COLO829 (cell line): ENCODE data around the gene FMN1.

Source experiments
- DNase-seq: peaks from one replicate; pipeline ENCODE4 v3.0.0; 2012; ENCODE audit warnings: low spot score

Gene FMN1

DNA sequence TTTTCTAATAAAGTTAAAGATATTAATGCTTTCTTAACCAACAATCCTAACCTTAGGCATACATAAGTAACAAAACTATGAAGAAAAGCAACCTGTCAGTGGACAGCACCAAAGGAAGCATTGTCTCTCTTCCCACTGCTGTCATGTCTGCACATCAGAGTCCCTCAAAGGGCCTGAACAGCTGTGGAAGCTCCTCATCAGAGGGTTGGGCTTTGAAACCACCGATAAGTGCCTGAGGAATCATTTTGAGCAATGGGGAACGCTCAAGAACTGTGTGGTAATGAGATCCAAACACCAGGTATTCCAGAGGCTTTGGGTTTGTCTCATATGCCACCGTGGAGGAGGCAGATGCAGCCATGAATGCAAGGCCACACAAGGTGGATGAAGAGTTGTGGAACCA lies 182.5 kb downstream of the FMN1 start:
- DNase-seq = no peak

DNA sequence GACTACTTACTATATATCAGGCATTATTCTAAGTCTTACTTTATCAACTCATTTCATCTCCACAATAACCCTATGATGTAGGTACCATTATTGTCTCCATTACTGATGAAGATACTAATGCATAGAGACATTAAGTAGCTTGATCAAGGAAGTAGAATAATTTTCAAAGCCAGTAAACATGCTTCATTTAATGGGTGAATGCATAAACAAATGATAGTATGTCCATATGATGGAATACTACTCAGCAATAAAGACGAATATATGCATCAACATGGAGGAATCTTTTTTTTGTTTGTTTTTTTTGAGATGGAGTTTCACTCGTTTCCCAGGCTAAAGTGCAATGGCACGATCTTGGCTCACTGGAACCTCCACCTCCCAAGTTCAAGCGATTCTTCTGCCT lies 184.9 kb downstream of the FMN1 start:
- no peak for DNase-seq

- no peak for DNase-seq
These were observed 185.5 kb downstream of the FMN1 start for GRCh38 chr15:33009026-33009425.

DNA sequence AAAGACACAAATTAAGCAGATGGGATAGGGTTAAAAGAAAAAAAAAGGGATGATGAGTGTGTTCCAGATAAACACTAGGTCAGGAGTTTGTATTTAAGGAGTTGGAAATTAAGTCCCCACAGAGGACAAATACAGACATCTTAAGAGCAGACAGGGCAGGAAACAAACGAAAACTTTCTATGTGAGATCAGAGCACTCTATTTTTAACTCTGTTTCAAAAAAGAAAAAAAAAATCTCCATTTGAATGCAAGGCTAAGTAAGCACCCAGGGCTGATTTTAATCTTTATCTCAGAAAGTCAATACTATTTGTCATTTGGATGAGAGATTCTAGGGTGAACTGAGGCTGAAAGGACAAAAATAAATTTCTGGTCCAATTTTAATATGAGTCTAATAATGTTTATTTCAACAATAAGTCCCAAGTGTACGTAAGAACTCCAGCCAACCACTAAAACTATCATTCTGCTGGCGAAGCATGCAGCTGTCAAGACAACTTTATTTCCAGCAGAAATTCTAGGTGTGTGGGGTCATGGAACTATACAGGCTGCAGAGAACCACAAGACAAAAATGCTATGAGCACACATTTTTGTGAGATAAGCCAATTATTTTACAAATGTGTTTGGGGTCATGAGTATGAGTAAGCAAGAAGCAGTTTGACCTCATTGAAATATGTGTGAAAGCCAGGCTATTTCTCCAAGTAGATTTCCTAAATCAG lies 186.1 kb downstream of the FMN1 start:
- DNase-seq = no peak

GRCh38 chr15:33007303-33007855 lies 187.1 kb downstream of the FMN1 start:
- no peak for DNase-seq

GRCh38 chr15:33005582-33005981 lies 188.9 kb downstream of the FMN1 start:
- no peak for DNase-seq

DNA sequence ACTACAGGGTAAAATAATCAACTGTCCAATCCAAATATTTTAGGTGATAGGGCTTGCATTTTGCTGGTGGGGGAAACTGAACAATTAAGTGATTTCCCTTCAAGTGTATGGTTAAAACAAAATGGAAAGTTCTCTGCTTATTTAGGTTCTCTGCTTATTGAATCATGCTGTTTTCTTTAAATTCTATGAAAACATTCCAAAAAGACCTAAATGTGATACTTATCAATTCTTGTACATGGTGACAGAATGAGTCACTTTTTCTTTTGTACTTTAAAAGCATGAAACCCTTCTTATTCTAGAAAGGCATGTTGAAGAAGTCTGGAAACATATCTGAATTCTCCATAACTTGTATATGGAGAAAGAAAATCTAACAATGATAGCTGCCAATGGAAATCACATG lies 192.6 kb downstream of the FMN1 start:
- DNase-seq = no peak

GRCh38 chr15:32998979-32999672 lies 195.4 kb downstream of the FMN1 start:
- no peak for DNase-seq

DNA sequence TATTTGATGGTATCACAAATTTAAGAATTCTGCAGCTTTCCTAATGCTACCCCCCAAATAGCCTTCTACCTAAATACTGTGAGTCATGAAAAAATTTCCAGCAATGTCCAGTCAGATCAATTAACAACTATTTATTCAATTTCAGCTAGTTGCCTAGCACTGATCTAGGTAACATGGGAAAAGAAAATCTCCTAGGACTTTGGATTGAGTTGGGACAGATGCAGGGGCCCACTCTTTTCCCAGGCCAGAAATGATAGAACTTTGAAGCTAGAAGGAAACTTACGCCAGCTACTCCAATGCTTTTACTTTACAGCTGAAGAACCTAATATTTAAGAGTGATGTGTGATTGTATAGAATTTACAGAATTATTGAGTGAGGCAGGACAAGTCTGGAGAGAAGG lies 196.3 kb downstream of the FMN1 start:
- DNase-seq = no peak

- no peak for DNase-seq
These were observed 199.6 kb downstream of the FMN1 start for GRCh38 chr15:32994810-32995424.

DNA sequence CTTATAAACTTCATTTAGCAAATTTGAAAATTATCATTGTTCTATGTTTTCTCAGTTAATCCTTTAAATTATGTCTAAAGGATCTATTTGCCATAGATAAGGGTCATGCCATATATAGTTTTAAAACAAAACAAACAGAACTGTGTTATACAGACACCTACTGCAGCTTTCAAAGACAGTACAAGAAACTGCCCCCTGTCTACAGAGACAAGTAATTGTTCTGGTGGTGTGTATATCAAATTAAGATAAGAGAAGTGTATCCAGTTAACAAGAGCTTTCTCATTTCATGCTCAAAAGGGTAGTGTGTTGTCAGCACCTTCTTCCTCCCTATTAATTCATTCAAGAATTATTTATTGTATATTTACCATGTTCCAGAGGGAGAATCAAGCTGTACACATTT lies 201.2 kb downstream of the FMN1 start:
- DNase-seq = no peak

- no peak for DNase-seq
These were observed 202.8 kb downstream of the FMN1 start for GRCh38 chr15:32991619-32992111.

GRCh38 chr15:32990071-32990470 lies 204.4 kb downstream of the FMN1 start:
- DNase-seq = no peak

GRCh38 chr15:32987067-32987466 lies 207.4 kb downstream of the FMN1 start:
- DNase-seq = no peak

GRCh38 chr15:32986147-32986546 lies 208.4 kb downstream of the FMN1 start:
- DNase-seq = no peak

DNA sequence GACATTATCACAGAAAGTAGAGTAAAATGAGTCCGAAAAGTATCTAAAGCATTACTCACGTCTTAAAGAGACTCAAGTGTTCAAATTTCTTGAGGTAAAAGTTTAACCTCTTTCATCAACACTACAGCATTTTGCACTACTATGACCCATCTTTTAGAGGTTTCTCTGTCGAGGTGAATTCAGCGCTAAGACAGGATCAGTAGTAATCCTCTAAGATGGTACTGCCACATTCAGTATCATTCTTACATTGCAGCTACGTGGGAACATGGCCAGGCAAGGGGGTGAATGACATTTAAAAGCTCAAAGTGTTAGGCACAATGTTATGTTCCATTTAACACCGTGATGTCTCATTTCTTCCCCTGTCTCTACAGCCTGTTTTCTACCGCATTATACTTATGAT lies 210.8 kb downstream of the FMN1 start:
- no peak for DNase-seq

GRCh38 chr15:32982001-32982400 lies 212.5 kb downstream of the FMN1 start:
- DNase-seq = no peak

GRCh38 chr15:32981536-32981935 lies 213.0 kb downstream of the FMN1 start:
- no peak for DNase-seq

- DNase-seq = no peak
These were observed 214.8 kb downstream of the FMN1 start for GRCh38 chr15:32979710-32980109.

DNA sequence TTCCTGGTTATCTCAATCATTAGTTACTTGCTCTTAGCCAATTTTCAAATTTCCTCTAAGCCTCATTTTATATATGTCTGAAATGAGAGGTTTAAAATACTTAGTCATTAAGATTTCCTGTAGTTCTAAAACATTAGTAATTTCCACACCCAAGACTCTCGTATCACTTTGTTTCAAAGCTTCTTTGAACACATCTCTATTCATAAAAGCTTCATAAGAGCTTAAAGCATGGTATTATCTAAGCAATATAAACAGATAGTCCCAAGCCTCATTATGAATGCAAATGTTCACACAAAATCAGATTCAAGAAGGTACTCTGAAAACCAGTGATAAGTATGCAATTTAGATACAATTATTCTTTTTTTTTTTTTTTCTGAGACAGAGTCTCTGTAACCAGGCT lies 217.0 kb downstream of the FMN1 start:
- DNase-seq = no peak

GRCh38 chr15:32974691-32975090 lies 219.8 kb downstream of the FMN1 start:
- DNase-seq = no peak

- no peak for DNase-seq
These were observed 221.8 kb downstream of the FMN1 start for GRCh38 chr15:32972686-32973085.

GRCh38 chr15:32970847-32971246 lies 223.7 kb downstream of the FMN1 start:
- no peak for DNase-seq
